GM18507 (cell line): ENCODE results near the gene BBX.

Experiments used
- DNase-seq: peaks from one replicate; pipeline ENCODE4 v3.0.0; 2011; ENCODE audit warnings: low read depth; ENCODE audit not compliant: insufficient read length; ENCODE audit errors: extremely low spot score
- FAIRE-seq: peaks from 2 replicates; lab custom pipeline; 2011; peaks lifted over from hg19 to GRCh38; lab: Jason Lieb, UNC

Gene BBX

DNA sequence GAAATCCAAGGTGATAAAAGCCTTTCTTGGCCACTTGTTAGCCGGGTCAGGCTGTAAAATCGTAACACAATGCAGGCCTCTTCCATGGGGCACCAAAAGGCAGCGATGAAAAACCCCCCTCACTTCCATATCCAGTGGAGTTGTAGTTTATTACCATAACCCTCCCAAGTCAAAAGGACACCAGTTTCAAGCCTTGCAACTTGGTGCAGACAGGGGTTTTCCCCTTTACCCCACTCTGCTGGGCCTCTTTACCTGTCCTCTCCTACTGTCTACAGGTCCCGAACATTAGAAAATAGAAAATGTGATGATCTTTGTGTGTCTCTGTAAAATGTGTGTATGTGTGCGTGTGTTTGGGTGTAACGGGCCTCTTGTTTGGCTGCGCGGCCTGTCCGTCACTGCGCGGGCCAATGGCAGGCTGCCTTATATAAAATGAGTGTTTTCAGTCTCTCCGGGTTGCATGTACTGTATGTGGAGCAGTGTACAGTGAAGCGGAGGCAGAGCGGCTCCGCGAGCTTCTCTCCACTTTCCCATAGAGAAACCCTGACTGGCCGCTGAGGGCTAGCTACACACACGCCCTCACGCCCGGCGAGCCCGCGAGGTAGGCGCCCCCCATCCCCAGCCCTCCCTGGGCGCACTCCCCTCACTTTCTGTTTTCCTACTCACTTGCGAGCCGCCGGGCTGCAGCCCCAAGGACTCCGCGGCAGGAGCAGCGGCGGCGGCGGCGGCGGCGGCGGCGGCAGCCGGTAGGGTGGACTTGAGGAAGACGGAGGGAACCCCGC lies at the start of gene BBX:
TSS of gene BBX (plus strand) at position 453 of the 779 bp plus-strand sequence. CDS start 187,499 bp downstream, outside the sequence.
- FAIRE-seq = peak; percentile 94

GRCh38 chr3:107476462-107476861 lies 46.3 kb upstream of the BBX start:
- DNase-seq (no peak), FAIRE-seq (no peak)

More for the DNA sequence above, at the start of gene BBX:
- DNase-seq = peak; percentile 65

- no peak for DNase-seq
- no peak for FAIRE-seq
These were observed 35.3 kb upstream of the BBX start for GRCh38 chr3:107487490-107487889.

DNA sequence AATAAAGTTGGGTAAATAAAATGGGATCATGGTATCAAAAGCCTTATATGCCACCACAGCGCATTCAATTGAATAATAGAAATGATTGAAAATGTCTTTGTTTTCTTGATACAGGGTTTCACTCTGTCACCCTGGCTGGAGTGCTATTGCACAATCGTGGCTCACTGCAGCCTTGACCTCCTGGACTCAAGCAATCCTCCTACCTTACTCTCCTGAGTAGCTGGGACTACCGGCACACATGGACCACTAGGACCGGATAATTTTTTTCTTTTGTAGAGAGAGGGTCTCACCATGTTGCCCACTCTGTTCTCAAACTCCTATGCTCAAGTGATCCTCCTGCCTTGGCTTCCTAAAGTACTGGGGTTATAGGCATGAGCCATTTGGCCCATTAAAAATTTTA lies 33.8 kb upstream of the BBX start:
- DNase-seq = no peak
- no peak for FAIRE-seq

DNA sequence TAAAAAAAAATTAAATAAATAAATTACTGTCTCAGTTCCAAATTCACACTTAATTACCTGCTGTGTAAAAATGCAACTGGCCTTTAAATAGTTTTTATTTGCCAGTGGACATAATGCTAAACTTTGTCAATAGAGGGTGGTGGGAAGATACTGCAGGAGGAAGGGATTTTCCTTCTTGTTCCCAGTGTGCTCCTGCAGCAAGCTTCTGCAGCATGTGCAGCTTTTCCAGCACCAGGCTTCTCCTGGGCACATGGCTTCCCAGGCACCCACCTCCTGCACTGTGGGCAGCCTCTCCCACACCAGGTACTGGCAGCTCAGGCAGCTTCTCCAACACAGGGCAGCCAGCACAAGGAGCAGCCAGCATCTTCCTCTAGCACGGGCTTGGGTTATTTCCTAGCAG lies 29.6 kb upstream of the BBX start:
- FAIRE-seq (no peak), DNase-seq (no peak)

GRCh38 chr3:107496855-107497254 lies 25.9 kb upstream of the BBX start:
- DNase-seq = no peak
- FAIRE-seq = no peak

DNA sequence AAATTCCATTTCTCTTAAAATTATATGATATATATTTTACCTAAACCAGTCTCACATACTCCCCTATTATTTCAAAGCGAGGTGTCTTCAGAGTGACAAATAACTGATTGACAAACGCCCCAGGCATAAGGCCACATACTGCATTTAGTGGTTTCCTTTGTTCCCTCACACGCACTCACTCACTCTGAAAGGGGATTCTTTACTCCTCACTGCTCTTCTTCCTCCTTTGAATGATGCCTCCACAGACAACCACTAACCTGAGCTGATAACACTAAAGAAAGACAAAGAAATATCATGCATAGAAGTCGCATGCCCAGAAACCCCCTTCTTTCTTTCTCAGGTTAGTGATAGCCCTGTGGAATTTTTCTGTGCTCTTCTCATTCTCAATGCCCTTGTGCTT lies 24.1 kb upstream of the BBX start:
- FAIRE-seq (no peak), DNase-seq (no peak)

GRCh38 chr3:107506458-107506857 lies 16.3 kb upstream of the BBX start:
- FAIRE-seq (no peak), DNase-seq (no peak)

DNA sequence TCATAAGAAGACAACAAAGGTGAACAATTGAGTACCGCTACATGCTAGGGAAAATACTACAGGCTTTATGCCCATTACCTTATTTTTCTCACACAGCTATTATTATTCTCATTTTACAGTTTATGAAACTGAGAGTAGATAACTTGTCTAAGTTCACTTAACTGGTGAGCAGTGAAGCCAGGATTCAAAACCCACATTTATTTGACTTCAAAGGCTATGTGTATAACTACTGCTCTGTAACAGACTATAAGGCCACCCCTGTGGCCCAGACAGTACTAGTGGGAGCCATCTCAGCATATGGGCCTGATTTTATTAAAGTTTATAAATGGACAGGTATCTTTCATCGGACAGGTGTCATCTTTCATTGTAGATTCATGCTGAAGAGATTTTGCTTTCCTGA lies 14.4 kb upstream of the BBX start:
- FAIRE-seq = no peak
- no peak for DNase-seq

DNA sequence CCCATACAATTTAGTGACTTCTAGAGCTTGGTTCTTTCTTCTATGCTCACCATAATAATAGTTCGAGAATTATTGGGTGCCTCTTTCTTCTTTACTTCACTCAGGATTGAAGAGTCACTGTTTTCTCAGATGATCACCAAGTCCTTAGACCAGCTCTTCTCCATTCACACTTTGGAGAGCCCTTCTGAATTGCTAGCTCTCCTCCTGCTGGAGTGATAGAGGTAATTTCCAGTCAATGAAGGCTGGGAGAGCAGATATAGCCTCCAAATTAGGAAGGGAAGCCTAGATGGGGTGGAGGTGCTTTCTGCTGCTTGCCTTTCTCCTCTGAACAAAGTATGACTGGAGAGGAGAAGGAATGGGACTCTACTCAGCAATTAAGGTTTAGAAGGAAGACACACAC lies 10.7 kb upstream of the BBX start:
- DNase-seq = no peak
- no peak for FAIRE-seq

- DNase-seq (no peak), FAIRE-seq (no peak)
These were observed 8.3 kb upstream of the BBX start for GRCh38 chr3:107514453-107514852.

- FAIRE-seq (no peak), DNase-seq (no peak)
These were observed 6.3 kb upstream of the BBX start for GRCh38 chr3:107516475-107516874.

GRCh38 chr3:107520535-107520934 lies 2.2 kb upstream of the BBX start:
- DNase-seq = no peak
- no peak for FAIRE-seq

DNA sequence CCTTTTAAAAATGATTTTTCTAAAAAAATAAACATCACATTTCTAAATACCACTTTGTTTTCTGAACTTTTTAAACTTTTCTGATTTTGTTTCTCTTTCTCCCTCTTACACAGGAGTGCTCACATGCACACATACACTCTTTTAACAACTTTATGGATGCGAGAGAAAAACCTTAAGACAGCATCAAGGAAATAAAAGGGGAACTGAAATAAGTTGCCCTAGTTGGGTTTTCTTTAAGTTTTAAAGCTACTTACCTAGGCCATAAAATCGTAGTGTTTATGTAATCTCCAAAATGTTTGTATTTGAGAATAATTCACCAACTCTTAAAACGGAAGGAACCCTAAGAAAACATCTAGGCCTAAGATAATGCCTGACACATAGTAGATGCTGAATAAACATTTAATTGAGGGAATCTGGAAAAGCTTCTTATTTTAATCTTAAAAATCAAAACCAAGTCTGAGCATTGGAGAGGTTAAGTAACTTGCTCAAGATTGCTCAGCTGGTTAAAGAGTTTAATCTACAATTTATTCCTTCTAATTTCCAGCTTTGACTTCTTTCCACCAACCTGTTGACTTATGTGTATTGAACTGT lies 1.2 kb upstream of the BBX start:
- FAIRE-seq = no peak

GRCh38 chr3:107523289-107523538 lies 452 bp downstream of the BBX start:
- DNase-seq = no peak
- FAIRE-seq = no peak

More for the DNA sequence above, 1.2 kb upstream of the BBX start:
- DNase-seq = no peak

DNA sequence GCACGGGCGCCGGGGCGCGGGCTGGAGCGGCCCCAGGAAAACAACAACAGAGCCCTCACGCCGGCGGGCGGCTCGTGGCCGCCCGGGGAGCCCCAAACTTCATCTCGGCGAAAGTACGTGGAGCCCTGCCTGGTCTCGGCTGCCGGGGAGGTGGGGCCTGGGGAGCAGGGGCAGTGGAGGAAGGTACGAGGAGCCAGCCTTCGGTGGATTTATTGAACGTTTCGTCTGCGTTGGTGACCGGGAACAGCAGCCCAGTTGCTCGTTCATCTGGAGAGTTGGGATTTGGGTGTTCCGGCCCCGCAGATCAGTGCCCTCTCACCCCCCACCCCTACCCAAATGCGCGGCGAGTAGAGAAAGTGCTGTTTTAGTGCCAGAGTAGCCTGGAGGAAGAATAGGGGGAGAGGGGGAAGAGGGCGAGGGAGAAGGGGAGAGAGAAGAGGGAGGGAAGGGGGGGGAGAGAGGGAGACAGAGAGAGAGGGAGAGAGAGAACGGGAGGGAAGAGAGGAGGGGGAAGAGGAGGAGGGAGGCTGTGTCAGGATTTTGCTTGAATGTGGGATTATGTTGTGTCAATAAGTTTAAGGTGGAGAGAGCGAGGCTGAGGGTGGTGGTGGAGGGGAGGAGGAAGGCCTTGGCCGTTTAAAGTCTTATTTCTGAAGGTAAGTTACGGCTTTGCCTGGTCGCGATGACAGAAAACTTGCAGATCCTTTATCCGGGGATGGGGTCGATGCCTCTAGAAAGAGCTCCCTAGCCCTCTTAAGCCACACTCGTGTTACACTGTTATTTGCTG lies 970 bp downstream of the BBX start:
- peak; percentile 48 for FAIRE-seq

DNA sequence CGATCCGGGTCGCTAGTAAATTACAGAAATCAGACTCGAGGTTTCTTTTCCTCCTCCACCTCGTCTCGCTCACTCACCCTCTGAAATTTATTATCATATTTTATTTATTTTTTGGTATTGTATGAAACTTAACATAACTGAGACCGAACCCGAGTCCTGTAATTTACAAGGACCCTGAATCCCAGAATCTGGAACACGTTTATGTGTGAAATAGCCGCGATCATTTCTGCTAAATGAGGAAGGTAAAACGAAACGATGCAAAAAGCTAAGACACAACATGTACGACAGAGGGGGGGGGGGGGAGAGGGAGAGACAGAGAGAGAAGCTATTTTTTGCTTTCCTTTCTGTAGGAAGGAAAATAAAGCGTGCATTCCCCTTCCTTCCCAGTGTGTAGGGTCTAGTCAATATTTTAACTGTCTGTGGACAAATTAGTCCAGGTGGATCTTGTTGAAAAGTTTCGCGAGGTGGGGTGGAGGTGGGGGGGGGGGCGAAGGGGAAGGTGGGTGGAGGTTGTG lies 1.6 kb downstream of the BBX start:
- DNase-seq (no peak), FAIRE-seq (no peak)

More for the DNA sequence above, 970 bp downstream of the BBX start:
- DNase-seq = no peak

- no peak for FAIRE-seq
These were observed 2.3 kb downstream of the BBX start for GRCh38 chr3:107524841-107525643.

DNA sequence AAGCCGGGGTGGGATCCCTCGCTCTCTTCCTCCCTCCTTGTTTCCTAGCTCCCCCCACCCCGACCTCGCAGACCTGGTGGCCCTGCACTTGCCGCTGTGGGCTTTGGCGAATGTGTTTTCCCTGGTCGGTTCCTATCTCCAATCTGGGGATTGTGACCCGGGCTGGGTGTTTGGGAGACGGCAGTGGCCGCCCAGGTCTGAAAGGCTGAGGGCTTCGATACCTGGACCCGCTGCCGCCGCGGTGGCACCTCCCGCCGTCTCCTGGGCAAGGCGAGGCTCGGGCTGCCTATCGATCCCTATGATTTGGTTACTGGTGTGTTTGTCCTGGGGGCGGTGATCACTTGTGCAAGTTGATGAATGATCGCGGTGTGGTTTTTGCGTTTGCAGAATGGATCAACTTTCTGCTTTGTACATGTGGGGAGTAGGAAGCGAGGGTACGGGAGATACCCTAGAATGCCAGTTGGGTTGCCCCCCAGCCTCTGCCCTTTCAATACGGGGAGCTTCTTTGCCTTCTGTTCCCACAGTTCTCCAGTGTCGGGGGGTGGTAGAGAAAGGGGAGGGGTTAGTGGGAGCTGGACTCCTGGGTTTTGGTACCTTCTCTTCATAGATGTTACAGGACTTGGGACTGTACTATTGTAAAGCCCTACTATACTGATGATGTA lies 3.0 kb downstream of the BBX start:
- FAIRE-seq (no peak), DNase-seq (no peak)

More at GRCh38 chr3:107524841-107525643, 2.3 kb downstream of the BBX start:
- DNase-seq = no peak
